ENCODE data around the gene HDHD5.
A peak's percentile ranks its signal among the peaks of the same experiment; 100 is the strongest.

The HDHD5 gene

DNA sequence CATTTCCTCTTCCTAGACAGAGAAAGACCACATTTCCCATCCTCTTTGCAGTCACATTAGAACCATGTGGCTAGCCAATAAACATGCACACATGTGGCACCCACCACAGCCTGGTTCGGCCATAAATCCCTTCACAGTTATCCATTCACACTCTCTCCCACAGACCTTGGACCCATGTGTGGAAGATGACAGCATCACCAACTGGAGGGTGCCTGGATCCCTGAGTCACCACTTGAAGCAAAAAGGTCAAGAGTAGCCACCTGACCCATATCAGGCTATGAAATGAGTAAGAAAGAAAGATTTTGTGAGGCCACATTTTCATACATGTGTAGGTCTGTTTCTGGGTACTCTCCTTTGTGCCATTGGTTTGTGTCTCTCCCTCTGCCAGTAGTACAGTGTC, 28.9 kb downstream of the HDHD5 start:
- Histone ChIP-seq H3K18ac (ENCODE audit: low read length) (no peak overlapping the region), H3K79me2 (ENCODE audit: control insufficient read depth, insufficient read depth, low read length, poor library complexity) (no peaks in the 10 kb centered on the region), H3K4me3 (ENCODE audit: low read depth, low read length) (no peak overlapping the region), H4K12ac (ENCODE audit: low read depth, low read length) (no peak overlapping the region), H3K36me3 (ENCODE audit: control insufficient read depth in 1 of 2, insufficient read depth in 2 of 2, low read length in 2 of 2) (no peaks in the 10 kb centered on the region), H2BK120ac (ENCODE audit: insufficient read depth, low read length, poor library complexity) (no peak overlapping the region), H4K8ac (ENCODE audit: low read depth, low read length) (no peak overlapping the region), H3K27ac (ENCODE audit: low read depth, low read length) (no peak overlapping the region), H3K9me3 (ENCODE audit: insufficient read depth, low read depth, low read length) (no peaks in the 10 kb centered on the region), H2BK12ac (ENCODE audit: low read length) (no peak overlapping the region), H3K4me1 (ENCODE audit: control insufficient read depth in 1 of 2, insufficient read depth in 2 of 2, low read length in 2 of 2) (no peaks in the 10 kb centered on the region), H3K9ac (ENCODE audit: low read length) (no peak overlapping the region), H2AFZ (ENCODE audit: insufficient read depth, low read length, poor library complexity) (no peak overlapping the region), H3K4ac (ENCODE audit: low read depth, low read length) (no peak overlapping the region), H4K91ac (ENCODE audit: low read depth, low read length) (no peak overlapping the region), H3K23ac (ENCODE audit: low read length) (no peak overlapping the region), H3K14ac (ENCODE audit: low read length) (no peak overlapping the region), H3K4me2 (ENCODE audit: low read length) (no peak overlapping the region), H3K79me1 (ENCODE audit: low read length) (no peaks in the 10 kb centered on the region), H2BK5ac (ENCODE audit: low read depth, low read length, poor library complexity) (no peak overlapping the region), H2AK5ac (ENCODE audit: low read length) (no peak overlapping the region), H3K27me3 (ENCODE audit: insufficient read depth, low read length) (no peaks in the 10 kb centered on the region)
- no CpG with 5 or more reads among the region's 1 CpG for WGBS (ENCODE audit: extremely low coverage, insufficient coverage, insufficient read length)
- DNase-seq: peak in 1 of 2 donors; percentile 17

- Histone ChIP-seq H2AFZ (ENCODE audit: insufficient read depth, low read length, poor library complexity) (peak within 1 kb of the TSS; percentile 83), H2BK12ac (ENCODE audit: low read length) (no peak within 1 kb of the TSS), H3K79me2 (ENCODE audit: control insufficient read depth, insufficient read depth, low read length, poor library complexity) (no peaks in the 10 kb centered on the region), H3K23ac (ENCODE audit: low read length) (no peak within 1 kb of the TSS), H4K8ac (ENCODE audit: low read depth, low read length) (peak within 1 kb of the TSS; percentile 71), H3K4me1 (ENCODE audit: control insufficient read depth in 1 of 2, insufficient read depth in 2 of 2, low read length in 2 of 2) (peaks cover 5 to 8% of the 10 kb centered on the region in 2 experiments), H3K9me3 (ENCODE audit: insufficient read depth, low read depth, low read length) (peaks cover 4% of the 10 kb centered on the region), H3K4me2 (ENCODE audit: low read length) (peak within 1 kb of the TSS; percentile 97), H3K36me3 (ENCODE audit: control insufficient read depth in 1 of 2, insufficient read depth in 2 of 2, low read length in 2 of 2) (no peaks in the 10 kb centered on the region), H2BK5ac (ENCODE audit: low read depth, low read length, poor library complexity) (no peak within 1 kb of the TSS), H3K9ac (ENCODE audit: low read length) (no peak within 1 kb of the TSS), H3K14ac (ENCODE audit: low read length) (no peak within 1 kb of the TSS), H3K79me1 (ENCODE audit: low read length) (no peaks in the 10 kb centered on the region), H4K12ac (ENCODE audit: low read depth, low read length) (no peak within 1 kb of the TSS), H4K91ac (ENCODE audit: low read depth, low read length) (no peak within 1 kb of the TSS), H3K27me3 (ENCODE audit: insufficient read depth, low read length) (no peaks in the 10 kb centered on the region), H3K27ac (ENCODE audit: low read depth, low read length) (no peak within 1 kb of the TSS), H2BK120ac (ENCODE audit: insufficient read depth, low read length, poor library complexity) (no peak within 1 kb of the TSS), H2AK5ac (ENCODE audit: low read length) (no peak within 1 kb of the TSS), H3K18ac (ENCODE audit: low read length) (no peak within 1 kb of the TSS), H3K4ac (ENCODE audit: low read depth, low read length) (no peak within 1 kb of the TSS), H3K4me3 (ENCODE audit: low read depth, low read length) (peak within 1 kb of the TSS; percentile 80)
- DNase-seq: peak in 1 of 2 donors; percentile 23
- no CpG with 5 or more reads among the region's 69 CpGs for WGBS (ENCODE audit: extremely low coverage, insufficient coverage, insufficient read length)
Observed at GRCh38 chr22:17121233-17122195, 37.6 kb downstream of the HDHD5 start, which contains the start of gene TMEM121B. TSS of gene TMEM121B (minus strand) at chr22:17121360. CDS start at chr22:17121127, 233 bp downstream.

- H3K18ac ChIP-seq (ENCODE audit: low read length): no peak overlapping the region
- peaks cover 5 to 8% of the 10 kb centered on the region in 2 experiments for H3K4me1 ChIP-seq (ENCODE audit: control insufficient read depth in 1 of 2, insufficient read depth in 2 of 2, low read length in 2 of 2)
- H3K9me3 ChIP-seq (ENCODE audit: insufficient read depth, low read depth, low read length): peaks cover 4% of the 10 kb centered on the region
- H3K79me1 ChIP-seq (ENCODE audit: low read length): no peaks in the 10 kb centered on the region
- no peak overlapping the region for H2BK12ac ChIP-seq (ENCODE audit: low read length)
- no peak overlapping the region for H4K91ac ChIP-seq (ENCODE audit: low read depth, low read length)
- no peak overlapping the region for H3K9ac ChIP-seq (ENCODE audit: low read length)
- H3K27ac ChIP-seq (ENCODE audit: low read depth, low read length): no peak overlapping the region
- peak overlapping the region; percentile 80 for H3K4me3 ChIP-seq (ENCODE audit: low read depth, low read length)
- H2BK120ac ChIP-seq (ENCODE audit: insufficient read depth, low read length, poor library complexity): no peak overlapping the region
- no peaks in the 10 kb centered on the region for H3K36me3 ChIP-seq (ENCODE audit: control insufficient read depth in 1 of 2, insufficient read depth in 2 of 2, low read length in 2 of 2)
- H3K4me2 ChIP-seq (ENCODE audit: low read length): peak overlapping the region; percentile 97
- H3K14ac ChIP-seq (ENCODE audit: low read length): no peak overlapping the region
- H3K4ac ChIP-seq (ENCODE audit: low read depth, low read length): no peak overlapping the region
- DNase-seq: no peak
- H4K12ac ChIP-seq (ENCODE audit: low read depth, low read length): no peak overlapping the region
- no peak overlapping the region for H2AK5ac ChIP-seq (ENCODE audit: low read length)
- H2BK5ac ChIP-seq (ENCODE audit: low read depth, low read length, poor library complexity): no peak overlapping the region
- no peaks in the 10 kb centered on the region for H3K79me2 ChIP-seq (ENCODE audit: control insufficient read depth, insufficient read depth, low read length, poor library complexity)
- no peak overlapping the region for H4K8ac ChIP-seq (ENCODE audit: low read depth, low read length)
- H2AFZ ChIP-seq (ENCODE audit: insufficient read depth, low read length, poor library complexity): peak overlapping the region; percentile 62
- H3K27me3 ChIP-seq (ENCODE audit: insufficient read depth, low read length): no peaks in the 10 kb centered on the region
- no CpG with 5 or more reads among the region's 70 CpGs for WGBS (ENCODE audit: extremely low coverage, insufficient coverage, insufficient read length)
- no peak overlapping the region for H3K23ac ChIP-seq (ENCODE audit: low read length)
Observed at GRCh38 chr22:17120711-17121232, 38.3 kb downstream of the HDHD5 start.

- Histone ChIP-seq H3K27ac (ENCODE audit: low read depth, low read length) (no peak overlapping the region), H4K12ac (ENCODE audit: low read depth, low read length) (no peak overlapping the region), H3K9ac (ENCODE audit: low read length) (no peak overlapping the region), H3K4me1 (ENCODE audit: control insufficient read depth in 1 of 2, insufficient read depth in 2 of 2, low read length in 2 of 2) (peaks cover 5 to 8% of the 10 kb centered on the region in 2 experiments), H3K27me3 (ENCODE audit: insufficient read depth, low read length) (no peaks in the 10 kb centered on the region), H4K8ac (ENCODE audit: low read depth, low read length) (no peak overlapping the region), H3K36me3 (ENCODE audit: control insufficient read depth in 1 of 2, insufficient read depth in 2 of 2, low read length in 2 of 2) (no peaks in the 10 kb centered on the region), H3K4ac (ENCODE audit: low read depth, low read length) (no peak overlapping the region), H2AFZ (ENCODE audit: insufficient read depth, low read length, poor library complexity) (no peak overlapping the region), H3K79me1 (ENCODE audit: low read length) (no peaks in the 10 kb centered on the region), H2AK5ac (ENCODE audit: low read length) (no peak overlapping the region), H3K79me2 (ENCODE audit: control insufficient read depth, insufficient read depth, low read length, poor library complexity) (no peaks in the 10 kb centered on the region), H2BK12ac (ENCODE audit: low read length) (no peak overlapping the region), H3K4me2 (ENCODE audit: low read length) (peak overlapping the region; percentile 97), H2BK120ac (ENCODE audit: insufficient read depth, low read length, poor library complexity) (no peak overlapping the region), H4K91ac (ENCODE audit: low read depth, low read length) (no peak overlapping the region), H3K9me3 (ENCODE audit: insufficient read depth, low read depth, low read length) (peaks cover 4% of the 10 kb centered on the region), H2BK5ac (ENCODE audit: low read depth, low read length, poor library complexity) (no peak overlapping the region), H3K4me3 (ENCODE audit: low read depth, low read length) (no peak overlapping the region), H3K18ac (ENCODE audit: low read length) (no peak overlapping the region), H3K14ac (ENCODE audit: low read length) (no peak overlapping the region), H3K23ac (ENCODE audit: low read length) (no peak overlapping the region)
- WGBS (ENCODE audit: extremely low coverage, insufficient coverage, insufficient read length): no CpG with 5 or more reads among the region's 45 CpGs
- peak; percentile 40 to 61 for DNase-seq
Observed at GRCh38 chr22:17120281-17120680, 38.8 kb downstream of the HDHD5 start.

Measured in trophoblast cell (in vitro differentiated cells and primary cell).